EH (cell line): Measurements from ENCODE around the gene MIER3.
"Not testable (repeated sequence)": the region's sequence is repeated elsewhere in the genome, so short reads cannot be mapped to it uniquely, and the experiment has no call there.

ENCODE experiments used
- DNase-seq: peaks from one replicate; pipeline ENCODE4 v3.0.0-alpha.2; 2015; ENCODE audit warnings: low read depth

MIER3 gene, protein sequence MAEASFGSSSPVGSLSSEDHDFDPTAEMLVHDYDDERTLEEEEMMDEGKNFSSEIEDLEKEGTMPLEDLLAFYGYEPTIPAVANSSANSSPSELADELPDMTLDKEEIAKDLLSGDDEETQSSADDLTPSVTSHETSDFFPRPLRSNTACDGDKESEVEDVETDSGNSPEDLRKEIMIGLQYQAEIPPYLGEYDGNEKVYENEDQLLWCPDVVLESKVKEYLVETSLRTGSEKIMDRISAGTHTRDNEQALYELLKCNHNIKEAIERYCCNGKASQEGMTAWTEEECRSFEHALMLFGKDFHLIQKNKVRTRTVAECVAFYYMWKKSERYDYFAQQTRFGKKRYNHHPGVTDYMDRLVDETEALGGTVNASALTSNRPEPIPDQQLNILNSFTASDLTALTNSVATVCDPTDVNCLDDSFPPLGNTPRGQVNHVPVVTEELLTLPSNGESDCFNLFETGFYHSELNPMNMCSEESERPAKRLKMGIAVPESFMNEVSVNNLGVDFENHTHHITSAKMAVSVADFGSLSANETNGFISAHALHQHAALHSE

DNA sequence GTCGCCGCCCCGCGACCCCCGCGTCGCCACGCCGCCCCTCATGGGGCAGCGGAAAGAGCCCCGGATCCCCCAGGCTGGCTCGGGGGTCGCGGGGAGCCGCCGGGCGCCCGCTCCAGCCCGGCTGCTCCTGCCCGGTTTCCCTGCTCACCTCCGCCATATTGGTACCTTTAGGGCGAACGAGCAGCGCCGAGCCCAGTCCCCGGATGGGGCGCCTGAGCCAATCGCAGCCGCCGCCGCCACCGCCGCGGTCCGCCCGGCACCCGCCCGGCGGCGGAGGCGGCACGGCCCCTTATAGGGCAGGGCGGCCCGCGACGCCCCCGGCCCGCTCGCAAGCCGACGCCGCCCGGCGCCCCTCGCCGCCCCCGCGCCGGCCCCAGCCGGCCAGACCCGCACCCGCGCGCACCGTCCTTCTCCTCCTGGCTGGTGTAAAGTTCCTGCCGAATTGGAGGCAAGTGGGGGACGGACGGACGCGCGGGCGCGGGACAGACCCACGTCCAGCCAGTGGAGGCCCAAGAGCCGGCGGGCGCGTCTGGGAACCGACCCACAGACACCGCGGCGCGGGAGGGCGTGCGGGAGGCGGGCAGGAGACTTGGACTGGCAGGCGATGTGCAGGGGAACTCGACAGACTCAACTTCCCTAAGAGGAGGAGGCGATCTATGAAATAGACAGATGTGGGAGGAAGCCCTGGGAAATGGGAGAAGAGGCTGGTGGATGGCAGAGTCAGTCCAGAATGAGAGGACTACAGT lies at the start of gene MIER3:
TSS of gene MIER3 (minus strand) at position 178 of the 746 bp plus-strand sequence. CDS start at position 157, 21 bp downstream.
- DNase-seq: peak; percentile 80

DNA sequence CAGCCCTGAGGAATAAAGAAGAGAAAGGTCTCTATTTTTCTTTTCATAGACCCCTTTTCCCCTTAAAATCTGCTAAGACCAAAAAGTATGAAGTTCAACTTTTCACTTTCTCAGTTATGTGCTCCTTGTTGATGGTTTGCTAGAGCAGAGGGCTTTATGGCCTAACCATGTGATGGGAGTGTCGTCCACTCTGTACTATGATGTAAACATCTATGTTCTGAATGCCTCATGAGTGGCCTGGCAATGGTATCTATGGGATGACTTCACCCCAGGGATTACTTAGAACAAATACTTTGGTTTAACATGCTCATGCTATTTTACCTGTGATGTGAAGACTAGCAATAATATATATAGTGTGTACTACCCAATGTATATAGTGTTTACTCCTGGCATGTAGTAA lies 43.7 kb upstream of the MIER3 start:
- no peak for DNase-seq

DNA sequence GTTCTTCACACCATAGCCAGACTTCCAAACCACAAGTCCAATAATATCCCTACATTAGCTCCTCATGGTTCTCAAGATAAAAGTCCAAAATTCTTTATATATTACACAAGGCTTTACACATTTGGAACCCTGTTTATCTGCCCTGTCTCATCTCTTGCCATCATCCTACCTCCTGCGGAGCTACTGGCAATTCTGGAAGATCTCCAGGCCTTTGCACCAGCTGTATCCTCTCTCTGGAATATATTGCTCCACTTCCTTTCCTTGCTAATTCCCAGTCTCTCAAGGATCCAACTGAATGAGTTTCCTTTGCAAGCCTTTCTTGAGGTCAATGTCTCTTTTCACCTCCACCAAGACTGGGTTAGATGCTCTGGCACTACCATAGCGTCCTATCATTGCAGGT lies 41.3 kb upstream of the MIER3 start:
- peak; percentile 26 for DNase-seq

DNA sequence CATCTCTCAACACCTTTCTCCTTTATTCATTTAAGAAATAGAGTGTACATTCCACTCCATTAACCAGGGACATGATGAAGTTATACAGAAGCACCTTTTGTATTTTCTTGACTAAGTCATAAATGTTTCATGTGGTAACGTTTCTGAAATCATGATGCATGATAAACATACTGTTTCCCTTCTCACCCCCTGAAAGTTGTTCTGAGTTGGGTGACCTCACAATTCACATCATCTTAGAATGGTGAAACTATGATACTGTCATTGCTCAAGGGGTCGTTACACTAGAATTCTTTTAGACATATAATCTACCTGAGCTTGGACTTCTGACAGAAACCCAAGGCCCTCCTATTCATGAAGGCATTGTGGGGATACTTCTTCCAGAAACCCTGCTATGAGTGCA lies 37.8 kb upstream of the MIER3 start:
- DNase-seq: no peak

DNA sequence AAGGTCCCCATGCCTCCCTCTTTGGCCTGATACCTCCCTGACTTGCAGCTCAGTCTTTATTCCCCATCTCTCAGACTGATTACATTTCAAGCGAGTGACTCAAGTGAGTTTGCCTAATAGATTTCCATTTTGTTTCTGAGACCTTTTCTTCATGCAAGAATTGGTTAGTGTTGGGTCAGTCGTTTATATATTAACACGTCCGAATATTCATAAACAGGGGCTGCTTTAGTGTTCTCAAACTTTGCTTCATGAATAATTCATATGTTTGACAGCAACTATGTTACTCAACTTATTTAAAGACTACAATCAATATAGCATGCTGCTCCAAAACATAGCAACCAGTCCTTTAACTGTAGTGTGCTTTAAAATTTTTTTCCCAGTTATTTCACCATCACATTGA lies 36.6 kb upstream of the MIER3 start:
- no peak for DNase-seq

DNA sequence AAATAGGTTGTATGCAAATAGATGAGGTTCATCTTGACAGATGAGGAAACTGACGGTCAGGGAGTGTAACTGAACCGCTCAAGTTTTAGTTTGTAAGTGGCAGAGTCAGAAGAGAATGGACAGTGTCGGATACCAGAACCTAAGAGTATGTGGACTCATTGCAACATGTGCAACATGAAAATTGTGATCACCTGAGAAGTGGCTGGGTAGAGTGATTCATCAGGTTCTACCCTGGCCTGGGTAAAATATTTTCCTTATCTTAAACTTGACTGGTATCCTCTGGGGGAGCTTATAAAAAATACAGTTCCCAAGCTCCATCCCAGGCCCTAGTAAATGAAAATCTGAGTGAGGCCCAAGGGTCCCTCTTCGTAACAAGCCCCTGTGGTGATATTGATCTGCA lies 35.2 kb upstream of the MIER3 start:
- no peak for DNase-seq

DNA sequence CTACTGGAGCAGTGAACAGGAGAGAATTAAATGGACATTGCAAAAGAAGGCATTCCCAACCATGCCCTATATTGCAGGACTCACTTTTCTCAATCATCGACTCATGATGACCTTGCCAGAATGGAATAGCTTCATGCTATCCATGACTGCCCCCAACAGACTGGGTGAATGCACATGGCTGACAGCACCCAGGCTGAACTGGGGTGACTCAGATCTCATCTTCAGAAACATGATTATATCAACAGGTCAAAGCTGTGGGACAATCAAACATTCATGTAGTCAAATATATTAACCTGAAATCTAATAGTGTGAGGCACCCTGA lies 34.7 kb upstream of the MIER3 start:
- peak; percentile 6 for DNase-seq

DNA sequence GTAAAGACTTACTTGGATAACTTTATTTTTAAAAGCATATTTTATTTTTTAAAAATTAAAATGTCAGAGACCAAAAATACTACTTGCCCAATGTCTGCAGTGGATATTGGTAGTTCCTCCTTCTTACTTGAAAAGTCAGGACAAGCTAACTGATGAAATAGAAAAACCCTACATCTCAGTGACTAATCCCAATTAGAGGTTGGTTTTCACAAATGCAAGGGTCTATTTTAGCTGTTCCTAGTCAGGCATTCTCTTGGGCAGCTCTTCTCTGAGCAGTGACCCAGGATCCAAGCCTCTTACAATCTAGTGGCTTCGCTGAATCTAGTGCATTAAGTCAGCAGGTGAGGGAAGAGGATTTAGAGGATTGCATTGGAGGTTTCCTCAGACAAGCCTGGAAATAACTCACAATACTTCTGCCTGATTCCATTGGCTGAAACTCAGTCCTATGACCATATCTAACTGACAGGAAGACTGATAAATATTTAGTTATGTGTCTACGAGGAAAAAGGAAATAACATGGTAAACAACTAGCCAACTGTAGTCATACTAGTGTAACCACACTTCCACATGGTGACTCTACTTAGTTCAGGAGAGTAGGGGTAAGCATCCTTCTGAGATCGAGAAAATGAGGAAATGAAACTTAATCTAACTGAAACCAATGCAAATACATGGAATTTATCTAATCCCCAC lies 34.2 kb upstream of the MIER3 start:
- DNase-seq: no peak

DNA sequence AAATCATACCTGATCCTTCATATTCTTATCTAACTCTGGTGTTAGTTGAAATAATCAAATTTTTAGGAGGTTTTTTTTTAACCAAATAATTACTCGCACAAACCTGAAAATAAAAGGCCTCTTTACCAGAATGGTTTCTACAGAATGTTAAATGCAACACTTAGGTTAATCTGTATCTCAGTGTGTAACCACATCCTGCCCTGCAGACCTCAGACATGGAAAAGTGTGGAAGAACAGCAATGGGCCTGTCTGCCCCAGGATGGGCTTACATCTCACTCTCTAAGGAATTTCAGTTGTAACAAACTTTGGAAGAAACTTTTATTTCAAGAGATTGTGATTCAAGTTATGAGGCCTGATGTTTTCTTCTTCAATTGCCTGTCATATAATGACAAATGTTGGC lies 32.5 kb upstream of the MIER3 start:
- DNase-seq: no peak

DNA sequence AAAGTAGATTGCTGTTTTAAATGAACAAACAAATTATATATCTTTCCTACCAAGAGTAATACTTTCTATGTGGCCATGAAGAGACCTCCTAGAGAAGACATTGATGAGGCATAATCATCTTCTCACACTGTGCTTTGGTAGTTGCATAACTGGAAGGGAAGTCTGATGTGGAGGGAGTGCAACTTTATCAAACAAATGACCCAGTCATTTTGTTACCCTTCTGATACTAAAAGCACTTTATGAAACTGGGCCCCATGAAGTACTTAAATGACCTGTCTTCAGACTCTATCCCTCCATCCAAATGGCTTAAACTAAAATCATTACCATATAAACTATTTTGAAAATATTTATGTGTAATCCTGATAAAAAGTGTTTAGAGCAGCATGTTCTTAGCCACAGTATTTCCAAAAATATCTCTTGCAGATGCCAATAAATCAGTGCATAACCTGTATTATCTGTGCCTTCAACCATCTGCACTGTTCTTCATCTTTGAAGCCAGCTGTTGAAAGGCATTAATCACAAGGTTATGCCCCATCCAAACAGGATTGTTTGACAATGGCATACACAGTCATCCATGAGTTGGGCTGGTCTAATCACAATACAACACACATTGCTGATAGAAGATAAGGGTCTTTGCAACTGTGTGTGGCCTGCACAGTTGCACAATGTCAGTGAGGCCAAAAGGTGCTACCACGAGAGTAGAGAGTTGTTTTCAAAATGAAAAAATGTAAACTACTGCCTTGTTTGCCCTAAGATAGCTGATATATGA lies 31.9 kb upstream of the MIER3 start:
- DNase-seq: no peak

DNA sequence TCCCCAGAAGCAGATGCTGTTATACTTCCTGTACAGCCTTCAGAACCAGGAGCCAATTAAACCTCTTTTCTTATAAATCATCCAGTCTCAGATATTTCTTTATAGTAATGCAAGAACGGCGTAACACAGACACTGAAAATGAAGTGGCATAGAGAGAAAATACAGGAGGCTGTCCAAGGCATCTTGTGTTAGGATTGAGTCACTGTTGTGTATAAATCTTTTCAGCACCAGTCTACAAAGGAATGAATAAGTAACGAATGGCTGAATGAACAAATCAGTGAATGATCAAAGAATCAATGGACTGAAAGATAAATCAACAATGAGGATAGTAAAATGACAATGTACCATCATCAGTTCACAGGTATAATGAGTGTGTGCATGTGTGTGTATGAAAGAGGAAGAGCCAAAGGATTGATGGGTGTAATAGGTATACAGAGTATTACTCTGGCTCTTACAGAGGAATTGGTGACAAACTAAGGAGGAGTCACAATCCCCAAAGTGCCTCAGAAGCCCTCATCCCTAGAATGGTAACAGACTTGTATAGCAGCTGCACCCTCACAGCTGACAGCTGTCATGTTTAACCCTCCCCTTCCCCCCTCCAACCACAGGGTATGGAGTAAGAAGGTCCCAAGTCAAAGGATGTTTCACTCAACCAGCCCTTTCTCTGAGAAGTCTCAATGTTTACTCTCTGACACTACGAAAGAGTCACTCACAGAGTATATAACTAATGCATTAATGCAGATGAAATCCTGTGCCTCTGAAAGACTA lies 29.8 kb upstream of the MIER3 start:
- no peak for DNase-seq

DNA sequence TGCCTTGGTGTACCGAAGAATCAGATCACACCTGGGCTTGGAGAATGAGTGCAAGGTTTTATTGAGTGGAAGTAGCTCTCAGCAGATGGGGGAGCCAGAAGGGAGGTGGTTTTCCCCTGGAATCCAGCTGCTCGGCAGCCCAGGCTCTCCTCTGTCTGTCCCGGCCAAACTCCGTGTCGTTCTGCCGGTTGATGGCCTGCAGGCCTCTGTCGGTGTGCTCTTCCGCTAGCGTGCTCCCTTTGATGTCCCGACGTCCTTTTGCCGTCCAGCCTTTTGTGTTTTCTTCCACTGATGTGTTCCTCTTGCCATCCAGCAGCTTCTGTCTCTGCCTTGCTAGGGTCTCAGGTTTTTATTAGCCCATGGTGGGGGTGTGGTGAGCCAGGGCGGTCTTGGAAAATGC lies 28.0 kb upstream of the MIER3 start:
- no peak for DNase-seq

DNA sequence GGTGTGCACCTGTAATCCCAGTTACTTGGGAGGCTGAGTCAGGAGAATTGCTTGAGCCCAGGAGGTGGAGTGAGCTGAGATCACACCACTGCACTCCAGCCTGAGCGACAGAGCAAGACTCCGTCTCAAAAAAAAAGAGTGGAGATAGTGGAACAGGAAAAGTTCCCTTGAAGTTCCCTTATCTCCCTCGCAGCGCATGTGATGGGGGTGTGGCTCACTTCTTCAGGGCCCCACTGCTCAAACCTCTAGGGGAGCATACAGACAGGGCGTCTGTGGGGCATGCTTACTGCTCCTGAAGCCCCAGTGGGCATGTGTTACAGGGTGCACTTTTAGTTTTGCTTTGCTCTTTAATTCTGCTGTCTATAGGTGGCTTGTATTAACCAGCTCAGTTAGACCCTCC lies 27.6 kb upstream of the MIER3 start:
- not testable (repeated sequence) for DNase-seq

DNA sequence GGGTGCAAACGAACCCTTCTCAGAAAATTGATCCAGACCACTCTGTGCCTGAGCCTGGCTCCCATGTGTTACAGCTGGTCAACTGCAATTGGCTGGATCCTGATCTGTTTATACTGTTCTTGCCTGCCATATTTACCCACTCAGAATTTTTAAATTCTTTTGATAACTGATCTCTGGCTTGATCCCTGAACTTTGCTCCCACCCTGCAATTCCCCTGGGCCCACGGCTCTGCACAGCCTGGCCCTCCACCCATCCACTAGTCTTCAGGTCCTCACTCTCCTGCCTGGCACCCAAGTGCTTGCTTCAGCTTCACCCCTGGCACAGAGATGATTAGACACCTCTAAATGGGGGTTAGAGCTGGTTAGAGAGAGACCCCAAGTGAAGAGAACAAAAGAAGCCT lies 25.9 kb upstream of the MIER3 start:
- DNase-seq: no peak

DNA sequence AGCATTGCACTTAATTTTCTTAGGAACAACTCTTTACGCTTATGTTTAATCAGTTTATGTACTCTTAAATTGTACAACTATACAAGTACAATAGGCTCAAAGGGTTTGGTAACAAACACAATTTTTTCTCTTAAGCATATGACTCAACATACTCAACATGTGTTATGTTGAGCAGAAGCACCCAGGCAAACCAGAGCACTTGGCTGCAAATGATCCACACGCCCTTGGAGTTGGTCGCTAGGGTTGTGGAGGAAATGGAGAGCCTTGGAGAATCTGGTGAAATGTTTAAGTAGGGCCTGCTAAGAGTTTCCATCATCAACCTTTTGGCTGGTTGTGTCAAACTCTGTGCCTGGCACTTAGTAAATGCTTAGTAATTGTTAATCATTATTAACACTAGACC lies 25.1 kb upstream of the MIER3 start:
- no peak for DNase-seq

DNA sequence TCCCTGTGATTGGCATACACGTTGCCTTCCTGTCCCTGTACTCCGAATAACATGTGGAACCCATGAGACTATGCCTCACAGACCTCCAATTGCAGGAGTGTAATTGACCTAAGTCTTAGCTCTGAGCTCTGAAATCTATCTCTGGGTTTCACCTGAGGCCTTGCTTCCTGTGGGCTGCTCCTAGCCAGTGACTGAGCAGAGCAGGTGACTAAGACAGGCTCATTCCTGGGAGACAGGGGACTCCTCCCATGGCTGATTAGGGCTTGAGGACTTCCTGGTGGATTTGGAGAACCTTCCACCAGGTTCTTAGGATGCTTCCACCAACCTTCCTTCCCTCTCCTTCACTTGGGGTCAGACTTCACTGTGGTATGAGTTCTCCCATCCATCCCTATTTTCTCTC lies 22.3 kb upstream of the MIER3 start:
- DNase-seq: no peak

DNA sequence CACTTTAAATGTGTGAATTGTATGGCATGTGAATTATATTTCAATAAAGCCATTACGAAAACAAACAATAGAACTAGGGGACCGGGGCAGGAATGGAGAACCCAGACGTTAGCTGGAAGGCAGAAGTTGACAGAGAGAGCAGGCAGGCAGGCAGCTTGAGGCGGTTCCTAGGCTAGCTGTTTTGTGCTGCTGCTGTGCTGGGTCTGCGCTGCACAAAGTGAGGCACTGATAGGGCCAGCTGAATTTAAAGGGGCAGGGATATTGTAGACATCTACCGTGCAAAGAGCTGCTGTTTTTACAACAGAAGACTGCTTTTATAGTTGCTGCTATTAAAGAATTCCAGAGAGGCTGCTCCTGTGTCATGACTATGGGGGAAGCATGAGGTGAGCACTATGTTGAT lies 21.6 kb upstream of the MIER3 start:
- no peak for DNase-seq

DNA sequence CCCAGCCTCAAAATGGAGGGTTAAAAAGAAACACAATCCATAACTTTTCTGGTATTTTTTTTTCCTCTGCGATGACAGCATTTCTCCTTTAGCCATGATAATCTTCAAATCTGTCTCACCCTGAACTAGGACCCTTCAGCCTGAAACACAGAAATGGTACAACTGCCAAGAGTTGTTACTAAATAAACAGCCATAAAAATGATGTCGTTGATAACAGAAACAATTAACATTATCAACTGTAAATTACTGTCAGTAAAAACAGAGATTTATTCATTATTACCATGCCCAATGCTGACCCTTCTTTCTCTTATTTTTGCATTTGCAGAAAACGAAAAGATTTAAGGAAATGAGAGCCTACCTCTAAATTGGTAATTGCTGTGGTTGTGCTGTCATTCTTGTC lies 19.4 kb upstream of the MIER3 start:
- DNase-seq: no peak

DNA sequence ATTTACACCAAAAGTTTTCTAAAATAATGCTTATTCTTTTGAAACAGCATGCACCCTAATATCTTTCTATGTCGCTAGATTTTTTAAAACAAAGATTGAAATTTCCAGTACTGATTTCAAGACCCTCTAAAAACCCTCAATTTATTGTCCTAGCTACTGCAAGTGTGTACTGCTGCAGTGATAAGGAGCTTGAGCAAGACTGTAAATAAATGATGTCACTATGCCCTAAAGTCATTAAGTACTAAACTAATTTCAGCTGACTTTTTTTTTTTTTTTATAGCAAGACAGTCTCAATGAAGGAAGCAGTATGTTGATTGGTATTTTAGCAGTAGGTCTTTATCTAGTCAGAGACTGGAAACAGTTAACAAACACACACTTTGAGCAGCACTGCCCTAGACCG lies 12.2 kb upstream of the MIER3 start:
- no peak for DNase-seq

DNA sequence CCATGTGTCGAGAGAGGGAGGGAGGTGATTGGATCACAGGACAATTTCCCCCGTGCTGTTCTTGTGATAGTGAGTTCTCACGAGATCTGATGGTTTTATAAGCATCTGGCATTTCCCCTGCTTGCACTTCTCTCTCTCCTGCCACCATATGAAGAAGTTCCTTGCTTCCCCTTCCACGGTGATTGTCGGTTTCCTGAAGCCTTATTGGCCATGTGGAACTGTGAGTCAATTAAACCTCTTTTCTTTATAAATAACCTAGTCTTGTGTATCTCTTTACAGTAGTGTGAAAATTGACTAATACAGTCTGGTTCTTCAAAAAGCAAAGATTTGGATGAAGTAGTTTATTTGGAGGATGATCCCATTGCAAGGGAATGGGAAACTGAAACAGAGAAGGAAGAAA lies 11.3 kb upstream of the MIER3 start:
- no peak for DNase-seq

DNA sequence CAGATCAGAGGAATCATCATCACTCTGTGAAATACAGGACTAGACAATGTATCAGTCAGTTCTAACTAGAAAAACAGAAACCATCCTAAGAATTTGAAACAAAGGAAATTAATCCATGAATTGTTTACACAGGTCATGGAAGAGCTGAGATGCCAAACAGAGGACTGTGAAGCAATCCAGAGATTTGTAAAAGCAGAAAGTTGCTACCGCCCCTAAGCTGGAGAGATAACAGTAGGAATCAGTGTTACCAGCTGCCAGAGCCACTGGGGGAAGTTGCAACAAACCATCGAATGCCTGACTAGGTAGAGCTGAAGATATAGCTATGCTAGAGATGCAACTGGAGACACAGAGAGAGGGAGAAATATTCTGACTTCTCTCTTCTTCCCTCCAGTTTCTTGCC lies 10.4 kb upstream of the MIER3 start:
- DNase-seq: no peak
